Ovary (tissue), 9 donors: ENCODE data around the gene DEDD. TPM values are rescaled to one million over a fixed set of nuclear protein-coding genes. Genes with fewer than 3 reads are reported as not detected.

ENCODE experiments used
- DNase-seq, 5 donors: peaks; one replicate each; pipeline ENCODE4 v3.0.0-alpha.2; 2019 to 2020
- H3K27ac ChIP-seq, 2 donors: fragments of 200-600 bp; one replicate each; pipeline versions ENCODE4 v1.5.1 to v1.8.0; 2019 to 2022
- H3K27me3 ChIP-seq: fragments of 200-600 bp; one replicate; pipeline ENCODE4 v1.8.0; 2022
- H3K36me3 ChIP-seq: fragments of 200-600 bp; sonication (generic); one replicate; pipeline ENCODE4 v1.5.1; 2019
- H3K4me1 ChIP-seq: one replicate; pipeline ENCODE4 v1.8.1; 2013; ENCODE audit warnings: mild to moderate bottlenecking, moderate library complexity; ENCODE audit not compliant: insufficient read depth
- H3K4me3 ChIP-seq: fragments of 200-600 bp; sonication (generic); one replicate; pipeline ENCODE4 v1.5.1; 2017
- H3K9me3 ChIP-seq, 2 donors: fragments of 200-600 bp in 1 of 2; sonication (generic) in 1 of 2; one replicate each; pipeline versions ENCODE4 v1.5.1 to v1.8.1; 2013 to 2019; ENCODE audit warnings: mild to moderate bottlenecking in 1 of 2, moderate library complexity in 1 of 2
- EP300 ChIP-seq: sonication (generic); formaldehyde crosslinking; IDR thresholded peaks from one replicate; pipeline ENCODE4 v1.6.1; 2017; ENCODE audit warnings: antibody characterized with exemption
- POLR2A ChIP-seq: fragments of 450-650 bp; IDR thresholded peaks from one replicate; pipeline ENCODE4 v1.6.1; 2017; ENCODE audit warnings: antibody characterized with exemption, mild to moderate bottlenecking, moderate library complexity
- WGBS, 3 donors: extraction: QIAGEN DNeasy Blood & Tissue Kit in 1 of 3; methylation state at CpG; one replicate each; pipeline versions ENCODE4 v1.1.5 to v1.1.7; 2013 to 2017; 5-methylcytosine and 5-hydroxymethylcytosine counted together
- intact Hi-C, 4 donors: fragments of 100-400 bp; cut with DNase I; formaldehyde crosslinking; loops; one replicate each; pipeline versions ENCODE4 v1.11.0 to v1.15.1; 2022 to 2023
- polyA plus RNA-seq, 2 donors: library from polyadenylated mRNA; stranded (reverse); fragments of 200-250 nt in 1 of 2; fragments of 350-450 nt in 1 of 2; fragmentation: Illumina TruSeq in 1 of 2; extraction: RNeasy Lipid Tissue Mini Kit (QIAGEN cat#74804) in 1 of 2; gene quantifications; one replicate each; pipeline ENCODE4 v1.2.3, GENCODE V29; 2013 to 2014
- small RNA-seq: library from RNA; depleted of rRNA; stranded (forward); fragments of <200 nt; gene quantifications from one replicate; pipeline ENCODE3, GENCODE V24; 2016
- total RNA-seq, 7 donors: library from RNA; depleted of rRNA in 2 of 7; stranded (reverse); fragments of >200 nt in 2 of 7; fragmentation: NEBNext Ultra II Directional in 3 of 7; extraction: Animal tissue kit (Norgen Biotek cat#: 25700) in 3 of 7; gene quantifications; one replicate each; pipeline versions ENCODE4 v1.1.0 to v1.2.4, GENCODE V29; 2016 to 2023
- TF ChIP-seq, protein P1 (sequence below), 3 donors: fragments of 450-650 bp in 2 of 3; fragments of 200-600 bp in 1 of 3; IDR thresholded peaks; one replicate each; pipeline versions ENCODE4 v1.5.1 to v1.8.0; 2016 to 2022; ENCODE audit warnings: antibody characterized with exemption in 3 of 3, mild to moderate bottlenecking in 1 of 3
- donor health status: DM: no; HTN: no; CAD: no; lungs with moderate emphysema.
- donor health status: DM: no; HTN: no; CAD: no.
- donor health status: Bipolar disorder and iron deficiency.
- donor health status: DM: yes; HTN: yes; CAD: no.
- donor health status: DM: no; HTN: no; CAD: no.
- donor health status: DM: yes; HTN: yes; CAD: no.

DEDD gene
- total and polyA plus RNA-seq, 9 donors, result 19.0 to 53.9 (median 38.1) TPM

DNA sequence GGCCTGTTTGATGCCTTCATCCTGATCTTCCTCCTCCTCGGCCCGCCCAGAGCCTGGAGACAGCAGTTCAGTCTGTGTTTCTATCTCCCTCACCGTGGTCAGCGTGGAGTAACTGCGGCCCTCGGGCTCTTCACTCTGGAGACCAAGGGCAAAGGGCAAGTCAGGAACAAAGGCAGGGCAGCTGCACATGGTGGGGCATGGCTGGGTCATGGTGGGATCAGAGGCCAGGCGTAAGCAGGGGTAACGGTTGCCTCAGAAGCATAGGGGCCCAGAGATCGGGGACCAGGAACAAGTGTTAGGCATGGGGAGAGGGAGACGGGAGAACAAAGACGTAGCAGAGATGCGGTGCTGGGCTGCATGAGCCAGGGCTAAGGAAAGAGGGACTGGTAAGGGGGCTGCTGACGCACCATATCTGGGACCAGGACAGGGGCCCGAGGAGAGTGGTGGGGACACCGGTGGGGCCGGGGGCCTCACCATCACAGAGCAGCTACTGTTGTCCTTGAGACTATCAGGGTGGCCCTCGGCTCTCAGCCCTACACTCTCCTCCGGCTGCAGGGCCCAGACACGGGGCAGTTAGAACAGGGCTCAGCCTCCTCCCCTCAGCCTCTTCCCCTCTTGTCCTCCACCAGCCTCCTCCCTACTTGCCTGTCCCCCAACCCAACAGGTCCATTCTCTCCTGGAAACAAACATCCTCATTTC lies 59.6 kb downstream of the DEDD start:
- H3K4me3 ChIP-seq, result no peak overlapping the region
- H3K36me3 ChIP-seq, result no peaks in the 10 kb centered on the region
- no peak overlapping the region for H3K27ac ChIP-seq
- no peaks in the 10 kb centered on the region for H3K27me3 ChIP-seq
- 84 to 85% (median 84%) methylated on average over 19 of the region's 19 CpGs for WGBS, 3 donors
- H3K4me1 ChIP-seq, result no peaks in the 10 kb centered on the region
- TF ChIP-seq POLR2A (no peak), EP300 (no peak)
- TF ChIP-seq, protein P1, sequence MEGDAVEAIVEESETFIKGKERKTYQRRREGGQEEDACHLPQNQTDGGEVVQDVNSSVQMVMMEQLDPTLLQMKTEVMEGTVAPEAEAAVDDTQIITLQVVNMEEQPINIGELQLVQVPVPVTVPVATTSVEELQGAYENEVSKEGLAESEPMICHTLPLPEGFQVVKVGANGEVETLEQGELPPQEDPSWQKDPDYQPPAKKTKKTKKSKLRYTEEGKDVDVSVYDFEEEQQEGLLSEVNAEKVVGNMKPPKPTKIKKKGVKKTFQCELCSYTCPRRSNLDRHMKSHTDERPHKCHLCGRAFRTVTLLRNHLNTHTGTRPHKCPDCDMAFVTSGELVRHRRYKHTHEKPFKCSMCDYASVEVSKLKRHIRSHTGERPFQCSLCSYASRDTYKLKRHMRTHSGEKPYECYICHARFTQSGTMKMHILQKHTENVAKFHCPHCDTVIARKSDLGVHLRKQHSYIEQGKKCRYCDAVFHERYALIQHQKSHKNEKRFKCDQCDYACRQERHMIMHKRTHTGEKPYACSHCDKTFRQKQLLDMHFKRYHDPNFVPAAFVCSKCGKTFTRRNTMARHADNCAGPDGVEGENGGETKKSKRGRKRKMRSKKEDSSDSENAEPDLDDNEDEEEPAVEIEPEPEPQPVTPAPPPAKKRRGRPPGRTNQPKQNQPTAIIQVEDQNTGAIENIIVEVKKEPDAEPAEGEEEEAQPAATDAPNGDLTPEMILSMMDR (IDR thresholded peaks at IDR 0.05), result no peak
- H3K9me3 ChIP-seq, result no peaks in the 10 kb centered on the region
- no peak for DNase-seq
- intact Hi-C loops, result no loop called here

DNA sequence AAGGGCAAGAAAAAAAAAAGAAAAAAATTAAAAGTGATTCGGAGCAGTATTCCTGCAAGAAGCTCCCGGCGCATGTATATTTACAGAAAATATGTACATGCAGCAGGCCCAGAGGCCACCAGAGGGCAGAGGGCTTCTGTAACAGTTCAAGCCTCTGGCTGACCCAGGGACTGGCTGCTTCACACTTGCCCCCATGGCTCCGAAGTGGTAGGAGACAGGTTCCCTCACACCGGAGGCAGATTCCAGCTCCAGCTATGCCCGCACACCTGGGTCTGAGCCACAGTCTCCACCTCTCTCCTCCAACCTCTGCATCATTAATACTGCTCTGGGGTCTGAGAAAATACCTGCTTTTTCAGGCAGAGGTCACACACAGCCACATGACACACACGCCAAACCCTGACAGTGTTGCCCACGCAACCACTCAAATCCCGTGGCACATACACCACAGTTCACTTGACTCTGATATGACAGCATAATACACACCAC lies 60.5 kb downstream of the DEDD start:
- H3K4me1 ChIP-seq, result no peaks in the 10 kb centered on the region
- 71 to 78% (median 73%) methylated on average over 9 of the region's 9 CpGs for WGBS, 3 donors
- no peak overlapping the region for H3K27ac ChIP-seq
- no peak overlapping the region for H3K4me3 ChIP-seq
- no peak for DNase-seq
- no peaks in the 10 kb centered on the region for H3K36me3 ChIP-seq
- intact Hi-C loops, result no loop called here
- TF ChIP-seq EP300 (no peak), POLR2A (no peak)
- TF ChIP-seq, protein P1 (IDR thresholded peaks at IDR 0.05), result no peak
- H3K27me3 ChIP-seq, result no peaks in the 10 kb centered on the region
- no peaks in the 10 kb centered on the region for H3K9me3 ChIP-seq

Small RNAs within 50 kb of the gene (small RNA-seq; reads per million reads assigned to genes)
- gene RF01225, result not detected

Other genes starting within 250 kb of the DEDD start
- gene ITLN1, start 247.5 kb downstream of the DEDD start, total RNA-seq, result 1,000 to 10,000 TPM in 1 of 7 donors, 10 to 100 TPM in 1, 1 to 10 TPM in 4, under 1 TPM in 1; 0.48 to 1,183 (median 2.0) TPM
- gene ITLN1, start 247.5 kb downstream of the DEDD start, polyA plus RNA-seq, result 10 to 100 TPM in 1 of 2 donors, 1 to 10 TPM in 1; 4.5 to 44.1 TPM
- gene ITLN2, start 177.9 kb downstream of the DEDD start, total RNA-seq, result 1 to 10 TPM in 6 of 7 donors, under 1 TPM in 1; 0.53 to 7.2 (median 2.1) TPM
- gene ITLN2, start 177.9 kb downstream of the DEDD start, polyA plus RNA-seq, result 1 to 10 TPM; 3.4 to 7.6 TPM
- gene F11R, start 111.5 kb downstream of the DEDD start, total RNA-seq, result 10 to 100 TPM; 14.8 to 62.7 (median 34.9) TPM
- gene F11R, start 111.5 kb downstream of the DEDD start, polyA plus RNA-seq, result 10 to 100 TPM; 26.1 to 68.5 TPM
- gene TSTD1, start 93.7 kb downstream of the DEDD start, total RNA-seq, result 100 to 1,000 TPM in 1 of 7 donors, 10 to 100 TPM in 6; 32.6 to 200 (median 50.3) TPM
- 100 to 1,000 TPM in 1 of 2 donors, 10 to 100 TPM in 1; 13.6 to 107 TPM for gene TSTD1, start 93.7 kb downstream of the DEDD start, polyA plus RNA-seq
- gene USF1, start 86.7 kb downstream of the DEDD start, total RNA-seq, result 10 to 100 TPM; 28.1 to 49.6 (median 44.0) TPM
- gene USF1, start 86.7 kb downstream of the DEDD start, polyA plus RNA-seq, result 10 to 100 TPM; 38.8 to 54.8 TPM
- 1 to 10 TPM; 1.7 to 6.3 (median 2.8) TPM for gene ARHGAP30, start 62.8 kb downstream of the DEDD start, total RNA-seq
- gene ARHGAP30, start 62.8 kb downstream of the DEDD start, polyA plus RNA-seq, result 1 to 10 TPM; 1.6 to 9.3 TPM
- gene NECTIN4, start 43.1 kb downstream of the DEDD start, total RNA-seq, result 1 to 10 TPM in 1 of 7 donors, under 1 TPM in 4, not detected in 2; 0.15 to 4.4 (median 0.26) TPM
- gene NECTIN4, start 43.1 kb downstream of the DEDD start, polyA plus RNA-seq, result under 1 TPM in 1 of 2 donors, not detected in 1; 0.07 TPM
- 10 to 100 TPM in 2 of 7 donors, 1 to 10 TPM in 5; 5.5 to 23.3 (median 7.5) TPM for gene KLHDC9, start 34.3 kb downstream of the DEDD start, total RNA-seq
- gene KLHDC9, start 34.3 kb downstream of the DEDD start, polyA plus RNA-seq, result 1 to 10 TPM; 7.1 to 7.3 TPM
- 10 to 100 TPM; 18.1 to 54.0 (median 46.9) TPM for gene PFDN2, start 14.6 kb downstream of the DEDD start, total RNA-seq
- gene PFDN2, start 14.6 kb downstream of the DEDD start, polyA plus RNA-seq, result 10 to 100 TPM; 66.6 to 94.4 TPM
- 10 to 100 TPM; 25.4 to 37.1 (median 33.7) TPM for gene NIT1, start 14.6 kb downstream of the DEDD start, total RNA-seq
- gene NIT1, start 14.6 kb downstream of the DEDD start, polyA plus RNA-seq, result 10 to 100 TPM; 36.7 to 37.5 TPM
- 100 to 1,000 TPM in 3 of 7 donors, 10 to 100 TPM in 4; 63.2 to 111 (median 96.1) TPM for gene UFC1, start 21.3 kb upstream of the DEDD start, total RNA-seq
- 100 to 1,000 TPM; 131 to 209 TPM for gene UFC1, start 21.3 kb upstream of the DEDD start, polyA plus RNA-seq
- gene USP21, start 26.8 kb upstream of the DEDD start, total RNA-seq, result 10 to 100 TPM; 16.7 to 41.9 (median 38.5) TPM
- gene USP21, start 26.8 kb upstream of the DEDD start, polyA plus RNA-seq, result 10 to 100 TPM; 29.2 to 32.0 TPM
- 10 to 100 TPM; 20.1 to 37.9 (median 24.2) TPM for gene PPOX, start 33.8 kb upstream of the DEDD start, total RNA-seq
- 10 to 100 TPM; 21.1 to 29.6 TPM for gene PPOX, start 33.8 kb upstream of the DEDD start, polyA plus RNA-seq
- gene B4GALT3, start 44.8 kb upstream of the DEDD start, total RNA-seq, result 10 to 100 TPM; 23.1 to 40.6 (median 28.8) TPM
- 10 to 100 TPM; 24.2 to 44.0 TPM for gene B4GALT3, start 44.8 kb upstream of the DEDD start, polyA plus RNA-seq
- gene ADAMTS4, start 66.4 kb upstream of the DEDD start, total RNA-seq, result 100 to 1,000 TPM in 4 of 7 donors, 10 to 100 TPM in 3; 40.7 to 437 (median 103) TPM
- gene ADAMTS4, start 66.4 kb upstream of the DEDD start, polyA plus RNA-seq, result 10 to 100 TPM in 1 of 2 donors, under 1 TPM in 1; 0.90 to 19.4 TPM
- gene NDUFS2, start 69.7 kb upstream of the DEDD start, total RNA-seq, result 100 to 1,000 TPM in 4 of 7 donors, 10 to 100 TPM in 3; 90.7 to 137 (median 105) TPM
- 100 to 1,000 TPM in 1 of 2 donors, 10 to 100 TPM in 1; 76.2 to 140 TPM for gene NDUFS2, start 69.7 kb upstream of the DEDD start, polyA plus RNA-seq
- gene FCER1G, start 82.6 kb upstream of the DEDD start, total RNA-seq, result 10 to 100 TPM in 4 of 7 donors, 1 to 10 TPM in 3; 7.1 to 38.0 (median 19.3) TPM
- 100 to 1,000 TPM in 1 of 2 donors, 10 to 100 TPM in 1; 38.3 to 270 TPM for gene FCER1G, start 82.6 kb upstream of the DEDD start, polyA plus RNA-seq
- gene APOA2, start 91.0 kb upstream of the DEDD start, total RNA-seq, result 1 to 10 TPM in 1 of 7 donors, under 1 TPM in 1, not detected in 5; 0.85 to 4.3 TPM
- not detected for gene APOA2, start 91.0 kb upstream of the DEDD start, polyA plus RNA-seq
- gene TOMM40L, start 93.4 kb upstream of the DEDD start, total RNA-seq, result 10 to 100 TPM in 1 of 7 donors, 1 to 10 TPM in 6; 2.4 to 15.2 (median 7.5) TPM
- gene TOMM40L, start 93.4 kb upstream of the DEDD start, polyA plus RNA-seq, result 10 to 100 TPM in 1 of 2 donors, 1 to 10 TPM in 1; 3.7 to 10.4 TPM
- not detected for gene NR1I3, start 105.5 kb upstream of the DEDD start, total RNA-seq
- gene NR1I3, start 105.5 kb upstream of the DEDD start, polyA plus RNA-seq, result not detected
- gene PCP4L1, start 126.1 kb upstream of the DEDD start, total RNA-seq, result 10 to 100 TPM in 1 of 7 donors, 1 to 10 TPM in 5, under 1 TPM in 1; 0.69 to 20.2 (median 1.7) TPM
- gene PCP4L1, start 126.1 kb upstream of the DEDD start, polyA plus RNA-seq, result 1 to 10 TPM; 2.6 to 9.4 TPM
- 1 to 10 TPM; 1.4 to 3.8 (median 2.5) TPM for gene MPZ, start 177.3 kb upstream of the DEDD start, total RNA-seq
- gene MPZ, start 177.3 kb upstream of the DEDD start, polyA plus RNA-seq, result 1 to 10 TPM; 2.3 to 9.3 TPM
- 100 to 1,000 TPM in 5 of 7 donors, 10 to 100 TPM in 2; 12.6 to 149 (median 126) TPM for gene SDHC, start 181.7 kb upstream of the DEDD start, total RNA-seq
- 100 to 1,000 TPM; 115 to 327 TPM for gene SDHC, start 181.7 kb upstream of the DEDD start, polyA plus RNA-seq
- 10 to 100 TPM in 1 of 7 donors, 1 to 10 TPM in 3, not detected in 3; 1.5 to 15.2 (median 2.5) TPM for gene CFAP126, start 235.2 kb upstream of the DEDD start, total RNA-seq
- gene CFAP126, start 235.2 kb upstream of the DEDD start, polyA plus RNA-seq, result under 1 TPM in 1 of 2 donors, not detected in 1; 0.11 TPM